Measurements from ENCODE around the gene PCDH15. TPM values are rescaled to one million over a fixed set of nuclear protein-coding genes. Genes with fewer than 3 reads are reported as not detected.

Gene PCDH15
- polyA plus RNA-seq, 1 of the 3 experiments (the other 2 are of a cell fraction) = 0.03 TPM

DNA sequence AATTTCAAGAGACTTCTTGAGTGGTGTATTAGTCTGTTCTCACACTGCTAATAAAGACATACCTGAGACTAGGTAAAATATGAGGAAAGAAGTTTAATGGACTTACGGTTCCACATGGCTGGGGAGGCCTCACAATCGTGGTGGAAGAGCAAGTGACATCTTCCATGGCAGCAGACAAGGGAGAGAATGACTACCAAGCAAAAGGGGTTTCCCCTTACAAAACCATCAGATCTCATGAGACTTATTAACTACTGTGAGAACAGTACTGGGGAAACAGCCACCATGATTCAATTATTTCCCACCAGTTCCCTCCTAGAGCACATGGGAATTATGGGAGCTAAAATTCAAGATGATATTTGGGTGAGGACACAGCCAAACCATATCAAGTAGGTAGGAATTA is 150.5 kb downstream of the PCDH15 start (continued):
- TF ChIP-seq, protein P1, sequence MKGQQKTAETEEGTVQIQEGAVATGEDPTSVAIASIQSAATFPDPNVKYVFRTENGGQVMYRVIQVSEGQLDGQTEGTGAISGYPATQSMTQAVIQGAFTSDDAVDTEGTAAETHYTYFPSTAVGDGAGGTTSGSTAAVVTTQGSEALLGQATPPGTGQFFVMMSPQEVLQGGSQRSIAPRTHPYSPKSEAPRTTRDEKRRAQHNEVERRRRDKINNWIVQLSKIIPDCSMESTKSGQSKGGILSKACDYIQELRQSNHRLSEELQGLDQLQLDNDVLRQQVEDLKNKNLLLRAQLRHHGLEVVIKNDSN (IDR thresholded peaks at IDR 0.05; ENCODE audit: borderline replicate concordance, low read depth) = no peak

DNA sequence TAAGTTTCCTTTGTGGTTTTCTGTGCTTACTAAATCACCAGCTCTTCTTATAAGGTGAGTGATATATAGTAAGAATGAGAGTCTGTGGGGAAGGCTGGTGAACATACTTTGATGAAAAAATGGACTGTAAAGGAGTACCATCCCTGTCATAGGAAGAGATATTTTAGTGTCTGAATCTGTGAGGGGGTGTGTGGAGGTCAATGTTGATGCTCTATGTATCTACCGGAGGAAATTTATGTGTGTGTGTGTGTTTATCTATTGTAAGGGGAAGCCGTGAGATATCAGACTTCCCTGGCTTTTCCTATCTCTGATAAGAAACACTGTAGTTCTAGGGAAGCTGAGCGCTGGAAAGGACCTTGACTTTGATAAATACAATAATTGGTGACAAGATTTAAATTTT is 179.0 kb downstream of the PCDH15 start:
- Histone ChIP-seq H3K4me1 (ENCODE audit: control insufficient read depth in 1 of 2, insufficient read depth in 2 of 2, low read depth in 1 of 2, low read length in 1 of 2) (no peaks in the 10 kb centered on the region), H3F3A (replicated peaks; ENCODE audit: insufficient read depth) (no peaks in the 10 kb centered on the region), H2AFZ (ENCODE audit: low read depth) (no peak overlapping the region), H3K4me2 (no peak overlapping the region), H3K27me3 (ENCODE audit: insufficient read depth) (no peaks in the 10 kb centered on the region), H3K9me2 (no peaks in the 10 kb centered on the region), H3K27ac (ENCODE audit: low read depth in 2 of 2, low read length in 1 of 2) (no peak overlapping the region), H3K4me3 (ENCODE audit: low read depth in 2 of 2, low read length in 1 of 2) (no peak overlapping the region), H3K79me2 (ENCODE audit: insufficient read depth) (no peaks in the 10 kb centered on the region), H3K9ac (no peak overlapping the region), H3K36me3 (replicated peaks in 1 of 2; ENCODE audit: control insufficient read depth in 1 of 2, insufficient read depth in 2 of 2, low read length in 1 of 2) (no peaks in the 10 kb centered on the region), H3K9me3 (no peaks in the 10 kb centered on the region), H4K20me1 (ENCODE audit: insufficient read depth) (no peaks in the 10 kb centered on the region)
- ChIA-PET POLR2A (no interaction called here), CTCF (no interaction called here)
- no peak for TF ChIP-seq GATA2 (CRISPR knock-in tag; IDR thresholded peaks at IDR 0.05)
- TF ChIP-seq, protein P2, sequence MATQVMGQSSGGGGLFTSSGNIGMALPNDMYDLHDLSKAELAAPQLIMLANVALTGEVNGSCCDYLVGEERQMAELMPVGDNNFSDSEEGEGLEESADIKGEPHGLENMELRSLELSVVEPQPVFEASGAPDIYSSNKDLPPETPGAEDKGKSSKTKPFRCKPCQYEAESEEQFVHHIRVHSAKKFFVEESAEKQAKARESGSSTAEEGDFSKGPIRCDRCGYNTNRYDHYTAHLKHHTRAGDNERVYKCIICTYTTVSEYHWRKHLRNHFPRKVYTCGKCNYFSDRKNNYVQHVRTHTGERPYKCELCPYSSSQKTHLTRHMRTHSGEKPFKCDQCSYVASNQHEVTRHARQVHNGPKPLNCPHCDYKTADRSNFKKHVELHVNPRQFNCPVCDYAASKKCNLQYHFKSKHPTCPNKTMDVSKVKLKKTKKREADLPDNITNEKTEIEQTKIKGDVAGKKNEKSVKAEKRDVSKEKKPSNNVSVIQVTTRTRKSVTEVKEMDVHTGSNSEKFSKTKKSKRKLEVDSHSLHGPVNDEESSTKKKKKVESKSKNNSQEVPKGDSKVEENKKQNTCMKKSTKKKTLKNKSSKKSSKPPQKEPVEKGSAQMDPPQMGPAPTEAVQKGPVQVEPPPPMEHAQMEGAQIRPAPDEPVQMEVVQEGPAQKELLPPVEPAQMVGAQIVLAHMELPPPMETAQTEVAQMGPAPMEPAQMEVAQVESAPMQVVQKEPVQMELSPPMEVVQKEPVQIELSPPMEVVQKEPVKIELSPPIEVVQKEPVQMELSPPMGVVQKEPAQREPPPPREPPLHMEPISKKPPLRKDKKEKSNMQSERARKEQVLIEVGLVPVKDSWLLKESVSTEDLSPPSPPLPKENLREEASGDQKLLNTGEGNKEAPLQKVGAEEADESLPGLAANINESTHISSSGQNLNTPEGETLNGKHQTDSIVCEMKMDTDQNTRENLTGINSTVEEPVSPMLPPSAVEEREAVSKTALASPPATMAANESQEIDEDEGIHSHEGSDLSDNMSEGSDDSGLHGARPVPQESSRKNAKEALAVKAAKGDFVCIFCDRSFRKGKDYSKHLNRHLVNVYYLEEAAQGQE (IDR thresholded peaks at IDR 0.05; ENCODE audit: low read depth, low read length) = no peak
- no peak for TF ChIP-seq FOXM1 (IDR thresholded peaks at IDR 0.05; ENCODE audit: low read depth)
- TF ChIP-seq TCF12 (IDR thresholded peaks at IDR 0.05) = no peak
- no peak for TF ChIP-seq RAD21 (IDR thresholded peaks at IDR 0.05; ENCODE audit: low read length)
- TF ChIP-seq EZH2phosphoT487 (IDR thresholded peaks at IDR 0.05; ENCODE audit: borderline replicate concordance, low read depth) = no peak
- TF ChIP-seq, protein P3, sequence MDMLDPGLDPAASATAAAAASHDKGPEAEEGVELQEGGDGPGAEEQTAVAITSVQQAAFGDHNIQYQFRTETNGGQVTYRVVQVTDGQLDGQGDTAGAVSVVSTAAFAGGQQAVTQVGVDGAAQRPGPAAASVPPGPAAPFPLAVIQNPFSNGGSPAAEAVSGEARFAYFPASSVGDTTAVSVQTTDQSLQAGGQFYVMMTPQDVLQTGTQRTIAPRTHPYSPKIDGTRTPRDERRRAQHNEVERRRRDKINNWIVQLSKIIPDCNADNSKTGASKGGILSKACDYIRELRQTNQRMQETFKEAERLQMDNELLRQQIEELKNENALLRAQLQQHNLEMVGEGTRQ (IDR thresholded peaks at IDR 0.05; ENCODE audit: borderline replicate concordance, low read depth, low read length) = no peak
- TF ChIP-seq POLR2AphosphoS5 (IDR thresholded peaks at IDR 0.05; ENCODE audit: low read depth, low read length) = no peak
- no peak for TF ChIP-seq TEAD4 (IDR thresholded peaks at IDR 0.05; ENCODE audit: borderline replicate concordance, insufficient read depth)
- no peak for TF ChIP-seq YY1 (IDR thresholded peaks at IDR 0.05; ENCODE audit: low read depth)
- TF ChIP-seq CHD2 (IDR thresholded peaks at IDR 0.05; ENCODE audit: low read length, partially characterized antibody) = no peak
- no peak for TF ChIP-seq MXI1 (IDR thresholded peaks at IDR 0.05; ENCODE audit: low read depth, low read length)
- TF ChIP-seq TAF1 (IDR thresholded peaks at IDR 0.05; ENCODE audit: borderline replicate concordance, low read depth, low read length) = no peak
- no peak for TF ChIP-seq FOSL2 (IDR thresholded peaks at IDR 0.05; ENCODE audit: borderline replicate concordance, low read depth)
- no peak for TF ChIP-seq RCOR1 (IDR thresholded peaks at IDR 0.05; ENCODE audit: low read length)
- TF ChIP-seq, protein P4, sequence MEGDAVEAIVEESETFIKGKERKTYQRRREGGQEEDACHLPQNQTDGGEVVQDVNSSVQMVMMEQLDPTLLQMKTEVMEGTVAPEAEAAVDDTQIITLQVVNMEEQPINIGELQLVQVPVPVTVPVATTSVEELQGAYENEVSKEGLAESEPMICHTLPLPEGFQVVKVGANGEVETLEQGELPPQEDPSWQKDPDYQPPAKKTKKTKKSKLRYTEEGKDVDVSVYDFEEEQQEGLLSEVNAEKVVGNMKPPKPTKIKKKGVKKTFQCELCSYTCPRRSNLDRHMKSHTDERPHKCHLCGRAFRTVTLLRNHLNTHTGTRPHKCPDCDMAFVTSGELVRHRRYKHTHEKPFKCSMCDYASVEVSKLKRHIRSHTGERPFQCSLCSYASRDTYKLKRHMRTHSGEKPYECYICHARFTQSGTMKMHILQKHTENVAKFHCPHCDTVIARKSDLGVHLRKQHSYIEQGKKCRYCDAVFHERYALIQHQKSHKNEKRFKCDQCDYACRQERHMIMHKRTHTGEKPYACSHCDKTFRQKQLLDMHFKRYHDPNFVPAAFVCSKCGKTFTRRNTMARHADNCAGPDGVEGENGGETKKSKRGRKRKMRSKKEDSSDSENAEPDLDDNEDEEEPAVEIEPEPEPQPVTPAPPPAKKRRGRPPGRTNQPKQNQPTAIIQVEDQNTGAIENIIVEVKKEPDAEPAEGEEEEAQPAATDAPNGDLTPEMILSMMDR (IDR thresholded peaks at IDR 0.05) = no peak
- no peak for DNase-seq
- WGBS (ENCODE audit: low lambda C conversion rate) = 65% methylated on average over 3 of the region's 3 CpGs
